PC-3 (cell line): Measurements from ENCODE around the gene ADRA2A. TPM values are rescaled to one million over a fixed set of nuclear protein-coding genes. Genes with fewer than 3 reads are reported as not detected.

Experiments used
- ATAC-seq: fragments of 200-7000 bp; cut with Tn5 transposase; 2 replicates; pipeline ENCODE4 v1.9.1; 2020; ENCODE audit warnings: mild to moderate bottlenecking, moderate library complexity
- BruUV-seq: library from RNA; stranded (reverse); fragments of 400-500 nt; replicated peaks from 2 replicates; lab custom pipeline; 2021; lab: Mats Ljungman, UMichigan
- CTCF ChIA-PET: fragments of 300-600 bp; sonication (Branson Sonifier 250); formaldehyde crosslinking; loops from one replicate; lab custom pipeline; 2022; ENCODE audit warnings: antibody characterized with exemption; lab: Charles Lee
- POLR2A ChIA-PET: fragments of 300-600 bp; sonication (Branson Sonifier 250); formaldehyde crosslinking; loops from one replicate; lab custom pipeline; 2022; ENCODE audit warnings: antibody characterized with exemption; ENCODE audit not compliant: unreplicated experiment; lab: Charles Lee
- DNase-seq: peaks from one replicate; pipeline ENCODE4 v3.0.0-alpha.2; 2015
- H2AFZ ChIP-seq: fragments of 300-600 bp; sonication (generic); 2 replicates; pipeline ENCODE4 v1.6.0; 2016; ENCODE audit warnings: antibody characterized with exemption, low read length
- H3F3A ChIP-seq: fragments of 300-600 bp; sonication (generic); one replicate; pipeline ENCODE4 v1.6.0; 2017; ENCODE audit warnings: antibody characterized with exemption, low read length, control low read depth, mild to moderate bottlenecking; ENCODE audit not compliant: unreplicated experiment
- H3K27ac ChIP-seq: fragments of 300-600 bp; sonication (generic); 2 replicates; pipeline ENCODE4 v1.5.1; 2016; ENCODE audit warnings: mild to moderate bottlenecking, low read length
- H3K27me3 ChIP-seq: fragments of 300-600 bp; sonication (generic); 2 replicates; pipeline ENCODE4 v1.6.1; 2016; ENCODE audit warnings: low read length, mixed read lengths
- H3K36me3 ChIP-seq: fragments of 300-600 bp; sonication (generic); 2 replicates; pipeline ENCODE4 v1.6.1; 2016; ENCODE audit warnings: low read depth, mixed run types, low read length, mixed read lengths
- H3K4me1 ChIP-seq: fragments of 300-600 bp; sonication (generic); 2 replicates; pipeline ENCODE4 v1.5.1; 2016; ENCODE audit warnings: low read length; ENCODE audit not compliant: insufficient read depth
- H3K4me2 ChIP-seq: fragments of 300-600 bp; sonication (generic); 2 replicates; pipeline ENCODE4 v1.6.0; 2016; ENCODE audit warnings: low read length
- H3K4me3 ChIP-seq: fragments of 300-600 bp; sonication (generic); 2 replicates; pipeline ENCODE4 v1.5.1; 2016; ENCODE audit warnings: mild to moderate bottlenecking, low read length, mixed read lengths
- H3K79me2 ChIP-seq: fragments of 300-600 bp; sonication (generic); 2 replicates; pipeline ENCODE4 v1.6.1; 2017; ENCODE audit warnings: low read length, mixed read lengths
- H3K9ac ChIP-seq: fragments of 300-600 bp; sonication (generic); 2 replicates; pipeline ENCODE4 v1.6.0; 2016; ENCODE audit warnings: mild to moderate bottlenecking, low read length
- H3K9me2 ChIP-seq: fragments of 300-600 bp; sonication (generic); replicated peaks from 2 replicates; pipeline ENCODE4 v1.6.1; 2016; ENCODE audit warnings: mixed run types, low read length, mixed read lengths
- H3K9me3 ChIP-seq: fragments of 300-600 bp; sonication (generic); 2 replicates; pipeline ENCODE4 v1.6.1; 2016; ENCODE audit warnings: low read length, mixed read lengths
- H4K20me1 ChIP-seq: fragments of 300-600 bp; sonication (generic); 2 replicates; pipeline ENCODE4 v1.6.1; 2016; ENCODE audit warnings: low read length, mixed read lengths
- EZH2 ChIP-seq: fragments of 300-600 bp; sonication (generic); IDR thresholded peaks from one replicate; pipeline ENCODE4 v1.6.1; 2017; ENCODE audit warnings: antibody characterized with exemption, mild to moderate bottlenecking, low read length; ENCODE audit not compliant: unreplicated experiment
- EZH2phosphoT487 ChIP-seq: fragments of 300-600 bp; sonication (generic); IDR thresholded peaks from 2 replicates; pipeline ENCODE4 v1.6.1; 2018; ENCODE audit warnings: mild to moderate bottlenecking, antibody characterized with exemption, low read length, borderline replicate concordance
- intact Hi-C: fragments of 100-400 bp; cut with micrococcal nuclease; formaldehyde crosslinking; loops from 2 replicates; pipeline ENCODE4 v1.9.0; 2023
- total RNA-seq: library from RNA; depleted of rRNA; stranded (reverse); fragments of >200 nt; gene quantifications from 2 replicates; pipeline ENCODE4 v1.2.3, GENCODE V29; 2014
- TF ChIP-seq, protein P1 (sequence below): fragments of 300-600 bp; sonication (generic); conservative IDR thresholded peaks from 2 replicates; pipeline ENCODE4 v1.5.1; 2017; ENCODE audit warnings: antibody characterized with exemption, low read depth, mild to moderate bottlenecking, low read length

Gene ADRA2A
- total RNA-seq, 1 experiment from 2014 or later: not detected

DNA sequence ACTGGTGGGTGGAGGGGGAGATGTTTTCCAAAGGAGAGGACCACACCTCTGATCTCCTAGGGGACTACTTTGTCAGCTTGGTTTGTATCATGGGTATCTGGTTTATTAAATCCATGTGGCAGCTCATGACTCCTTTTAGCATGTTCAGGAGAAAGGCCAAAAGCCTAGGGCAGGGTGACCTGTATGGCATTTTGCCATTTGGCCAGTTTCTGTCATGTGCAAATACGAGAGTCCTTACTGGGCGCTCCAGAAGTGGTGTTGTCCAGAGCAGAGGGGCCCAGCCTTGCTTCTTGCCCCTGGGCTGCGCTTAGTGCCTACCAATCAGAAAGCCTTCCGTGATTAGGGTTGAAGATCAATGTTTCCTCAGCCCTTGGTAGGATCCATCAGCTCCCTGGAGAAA lies 31.0 kb downstream of the ADRA2A start:
- Histone ChIP-seq H3K9me3 (no peaks in the 10 kb centered on the region), H3K4me3 (no peak overlapping the region), H4K20me1 (no peaks in the 10 kb centered on the region), H3K4me1 (no peaks in the 10 kb centered on the region), H3K79me2 (no peaks in the 10 kb centered on the region), H3K36me3 (no peaks in the 10 kb centered on the region), H3K4me2 (no peak overlapping the region), H3K27ac (no peak overlapping the region), H2AFZ (no peak overlapping the region), H3K27me3 (peaks cover 12% of the 10 kb centered on the region; the same call in 1 of the 2 replicates), H3F3A (no peaks in the 10 kb centered on the region), H3K9ac (no peak overlapping the region), H3K9me2 (no peaks in the 10 kb centered on the region)
- ChIA-PET POLR2A (no interaction called here), CTCF (no interaction called here)
- no TSS peak for BruUV-seq
- TF ChIP-seq EZH2: no peak
- TF ChIP-seq, protein P1, sequence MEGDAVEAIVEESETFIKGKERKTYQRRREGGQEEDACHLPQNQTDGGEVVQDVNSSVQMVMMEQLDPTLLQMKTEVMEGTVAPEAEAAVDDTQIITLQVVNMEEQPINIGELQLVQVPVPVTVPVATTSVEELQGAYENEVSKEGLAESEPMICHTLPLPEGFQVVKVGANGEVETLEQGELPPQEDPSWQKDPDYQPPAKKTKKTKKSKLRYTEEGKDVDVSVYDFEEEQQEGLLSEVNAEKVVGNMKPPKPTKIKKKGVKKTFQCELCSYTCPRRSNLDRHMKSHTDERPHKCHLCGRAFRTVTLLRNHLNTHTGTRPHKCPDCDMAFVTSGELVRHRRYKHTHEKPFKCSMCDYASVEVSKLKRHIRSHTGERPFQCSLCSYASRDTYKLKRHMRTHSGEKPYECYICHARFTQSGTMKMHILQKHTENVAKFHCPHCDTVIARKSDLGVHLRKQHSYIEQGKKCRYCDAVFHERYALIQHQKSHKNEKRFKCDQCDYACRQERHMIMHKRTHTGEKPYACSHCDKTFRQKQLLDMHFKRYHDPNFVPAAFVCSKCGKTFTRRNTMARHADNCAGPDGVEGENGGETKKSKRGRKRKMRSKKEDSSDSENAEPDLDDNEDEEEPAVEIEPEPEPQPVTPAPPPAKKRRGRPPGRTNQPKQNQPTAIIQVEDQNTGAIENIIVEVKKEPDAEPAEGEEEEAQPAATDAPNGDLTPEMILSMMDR: no peak
- no peak for TF ChIP-seq EZH2phosphoT487
- ATAC-seq: no peak
- DNase-seq: no peak
- intact Hi-C loops: no loop called here

DNA sequence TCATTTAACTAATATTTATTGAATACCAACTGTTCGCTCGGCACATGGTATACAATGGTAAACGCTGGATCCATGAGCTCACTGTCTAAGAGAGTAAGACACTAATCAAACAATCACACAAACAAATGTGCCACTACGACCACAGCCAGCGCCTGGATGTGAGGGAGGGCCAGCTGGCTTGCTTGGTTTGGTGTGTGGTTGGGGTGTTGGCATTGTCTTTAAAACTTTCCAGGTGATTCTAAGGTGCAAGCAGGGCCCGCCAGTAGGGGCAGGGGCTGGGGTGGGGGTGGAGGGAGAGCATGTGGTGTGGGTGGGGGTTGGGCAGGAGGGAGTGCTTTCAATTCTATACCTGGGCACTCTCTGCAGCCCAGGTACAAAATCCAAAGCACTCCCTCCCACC lies 31.6 kb downstream of the ADRA2A start:
- H3K36me3 ChIP-seq: no peaks in the 10 kb centered on the region
- intact Hi-C loops: no loop called here
- H3K9me2 ChIP-seq: no peaks in the 10 kb centered on the region
- ATAC-seq (no peak), DNase-seq (no peak)
- H3K9ac ChIP-seq: no peak overlapping the region
- no TSS peak for BruUV-seq
- H2AFZ ChIP-seq: no peak overlapping the region
- peaks cover 12% of the 10 kb centered on the region; the same call in 1 of the 2 replicates for H3K27me3 ChIP-seq
- no peak overlapping the region for H3K4me2 ChIP-seq
- H3K4me3 ChIP-seq: no peak overlapping the region
- no peak overlapping the region for H3K27ac ChIP-seq
- H4K20me1 ChIP-seq: no peaks in the 10 kb centered on the region
- H3K9me3 ChIP-seq: no peaks in the 10 kb centered on the region
- POLR2A ChIA-PET: no interaction called here
- CTCF ChIA-PET: no interaction called here
- no peaks in the 10 kb centered on the region for H3K4me1 ChIP-seq
- H3F3A ChIP-seq: no peaks in the 10 kb centered on the region
- TF ChIP-seq EZH2 (no peak), EZH2phosphoT487 (no peak)
- TF ChIP-seq, protein P1: no peak
- H3K79me2 ChIP-seq: no peaks in the 10 kb centered on the region

DNA sequence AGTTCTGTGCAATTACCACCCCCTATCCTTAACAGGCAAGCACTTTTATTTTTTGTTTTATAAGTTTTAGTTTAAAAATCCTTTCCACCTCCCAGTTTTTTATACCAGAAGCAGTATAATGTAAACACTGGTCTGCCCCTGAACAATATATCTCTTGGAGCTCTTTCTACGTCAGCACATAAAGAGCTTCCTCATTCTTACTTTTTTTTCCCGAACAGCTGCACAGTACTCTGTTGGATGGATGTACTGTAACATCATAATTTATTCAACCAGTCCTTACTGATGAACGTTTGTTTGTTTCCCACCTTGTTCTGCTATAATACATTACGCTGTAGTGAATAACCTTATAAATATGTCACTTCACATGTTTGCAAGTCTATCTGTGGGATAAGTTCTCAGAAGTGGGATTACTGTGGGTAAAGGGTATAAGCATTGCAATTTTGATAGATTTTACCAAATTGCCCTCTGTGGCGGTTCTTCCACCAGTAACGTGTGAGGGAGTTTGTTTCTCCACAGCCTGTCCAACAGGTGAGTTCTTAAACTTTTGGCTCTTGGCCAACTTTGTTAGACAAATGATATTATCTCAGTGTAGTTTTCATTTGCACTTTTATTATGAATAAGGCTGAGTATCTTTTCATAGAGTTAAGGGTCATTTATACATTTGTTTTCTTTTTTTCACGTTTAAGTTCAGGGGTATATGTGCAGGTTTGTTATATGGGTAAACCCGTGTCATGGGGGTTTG lies 32.8 kb downstream of the ADRA2A start:
- ChIA-PET CTCF (no interaction called here), POLR2A (no interaction called here)
- no TSS peak for BruUV-seq

More for the DNA sequence above, 32.8 kb downstream of the ADRA2A start:
- no peaks in the 10 kb centered on the region for H4K20me1 ChIP-seq
- H3F3A ChIP-seq: no peaks in the 10 kb centered on the region
- H3K4me3 ChIP-seq: no peak overlapping the region
- intact Hi-C loops: no loop called here
- H3K27me3 ChIP-seq: peaks cover 6% of the 10 kb centered on the region; the same call in 1 of the 2 replicates
- no peaks in the 10 kb centered on the region for H3K4me1 ChIP-seq
- H3K9me3 ChIP-seq: no peaks in the 10 kb centered on the region
- H3K4me2 ChIP-seq: no peak overlapping the region
- DNase-seq (no peak), ATAC-seq (no peak)
- no peak overlapping the region for H3K27ac ChIP-seq
- H3K9ac ChIP-seq: no peak overlapping the region
- H3K79me2 ChIP-seq: no peaks in the 10 kb centered on the region
- TF ChIP-seq, protein P1: no peak
- no peak for TF ChIP-seq EZH2
- H2AFZ ChIP-seq: no peak overlapping the region
- H3K36me3 ChIP-seq: no peaks in the 10 kb centered on the region
- no peaks in the 10 kb centered on the region for H3K9me2 ChIP-seq
